Stimulated activated naive CD4-positive, alpha-beta T cell treated with Interleukin-2 at 50 U/mL for 16 hours (primary cell): ENCODE results near the gene LOC101059915.
A peak's percentile ranks its signal among the peaks of the same experiment; 100 is the strongest.
"Not testable (repeated sequence)": the region's sequence is repeated elsewhere in the genome, so short reads cannot be mapped to it uniquely, and the experiment has no call there.

ENCODE experiments used
- DNase-seq: peaks from one replicate; lab custom pipeline; 2025; lab: John Stamatoyannopoulos, UW

LOC101059915 gene

DNA sequence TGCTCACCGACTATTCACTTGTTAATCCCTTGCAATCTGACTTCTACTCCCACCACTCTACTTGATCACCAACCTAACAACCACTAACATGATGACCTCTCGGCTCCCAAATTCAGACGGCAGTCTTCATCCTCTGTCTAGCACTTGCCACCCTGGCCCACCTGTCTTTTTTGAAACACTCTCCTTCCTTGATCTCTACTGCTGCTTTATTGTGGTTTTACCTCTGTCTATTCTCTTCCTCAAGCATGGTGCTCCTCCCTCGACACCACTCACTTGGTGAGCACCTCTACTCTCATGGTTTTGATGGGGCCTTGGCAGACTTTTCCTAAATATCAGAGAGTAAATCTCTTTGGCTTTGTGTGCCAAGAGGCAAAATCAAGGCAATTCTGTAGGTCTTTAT is 27.3 kb upstream of the LOC101059915 start:
- DNase-seq = no peak

DNA sequence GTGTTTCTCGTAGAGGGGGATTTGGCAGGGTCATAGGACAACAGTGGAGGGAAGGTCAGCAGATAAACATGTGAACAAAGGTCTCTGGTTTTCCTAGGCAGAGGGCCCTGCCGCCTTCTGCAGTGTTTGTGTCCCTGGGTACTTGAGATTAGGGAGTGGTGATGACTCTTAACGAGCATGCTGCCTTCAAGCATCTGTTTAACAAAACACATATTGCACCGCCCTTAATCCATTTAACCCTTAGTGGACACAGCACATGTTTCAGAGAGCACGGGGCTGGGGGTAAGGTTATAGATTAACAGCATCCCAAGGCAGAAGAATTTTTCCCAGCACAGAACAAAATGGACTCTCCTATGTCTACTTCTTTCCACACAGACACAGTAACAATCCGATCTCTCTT is 22.9 kb upstream of the LOC101059915 start:
- DNase-seq = not testable (repeated sequence)

DNA sequence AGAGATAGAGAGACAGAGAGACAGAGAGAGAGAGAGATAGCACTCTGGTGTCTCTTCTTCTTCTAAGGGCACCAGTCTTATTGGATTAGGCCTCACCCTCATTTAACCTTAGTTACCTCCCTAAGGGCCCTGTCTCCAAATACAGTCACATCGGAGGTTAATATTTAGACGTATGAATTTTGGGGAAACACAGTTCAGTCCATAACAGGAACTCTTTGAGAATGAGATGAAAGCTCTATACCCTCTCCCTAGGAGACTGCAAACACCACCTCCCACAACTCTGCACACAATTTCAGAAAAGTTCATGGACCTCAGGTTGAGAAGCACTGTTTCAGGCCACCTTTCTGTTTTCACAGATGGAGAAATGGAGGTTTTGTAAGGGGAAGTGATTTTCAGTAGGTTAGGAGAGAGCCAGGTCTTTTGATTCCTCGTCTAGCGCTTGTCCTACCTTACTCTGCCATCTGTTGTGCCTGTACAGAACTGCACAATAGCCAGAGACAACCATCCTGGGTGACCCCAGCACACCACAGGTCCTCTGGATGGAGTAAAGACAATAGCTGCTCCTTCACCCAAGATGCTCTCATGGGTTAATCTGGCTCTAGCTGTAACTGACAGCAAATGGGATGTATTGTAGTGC is 16.9 kb upstream of the LOC101059915 start:
- DNase-seq = peak; percentile 2

DNA sequence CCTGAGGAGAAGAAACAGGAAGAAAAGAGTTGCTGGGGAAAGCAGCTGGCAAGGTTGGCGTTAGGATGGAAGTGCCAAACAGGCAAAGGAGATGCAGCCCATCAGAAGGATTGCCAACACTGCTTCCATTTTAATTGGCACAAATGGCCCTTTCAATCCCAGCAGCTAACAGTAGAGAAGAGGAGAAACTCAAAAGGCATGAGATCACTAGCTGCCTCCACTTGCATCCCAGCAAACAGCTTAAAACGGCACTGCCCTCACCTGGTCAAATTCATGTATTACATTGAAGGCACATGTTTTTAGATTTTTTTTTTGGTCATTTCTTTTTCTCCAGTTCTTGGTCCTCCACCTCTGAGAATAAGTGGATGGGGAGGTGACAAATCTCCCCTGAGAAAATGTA is 14.9 kb upstream of the LOC101059915 start:
- DNase-seq = peak; percentile 25

DNA sequence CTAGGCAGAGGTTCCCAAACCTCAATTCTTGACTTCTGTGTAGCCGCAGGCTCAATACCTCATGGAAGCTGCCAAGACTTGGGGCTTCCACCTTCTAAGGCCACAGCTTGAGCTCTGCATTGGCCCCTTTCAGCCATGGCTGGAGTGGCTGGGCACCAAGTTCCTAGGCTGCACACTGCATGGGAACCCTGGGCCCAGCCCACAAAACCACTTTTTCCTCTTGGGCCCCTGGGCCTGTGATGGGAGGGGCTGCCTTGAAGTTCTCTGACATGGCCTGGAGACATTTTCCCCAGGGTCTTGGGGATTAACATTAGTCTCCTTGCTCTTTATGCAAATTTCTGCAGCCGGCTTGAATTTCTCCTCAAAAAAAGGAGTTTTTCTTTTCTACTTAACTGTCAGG is 14.0 kb upstream of the LOC101059915 start:
- DNase-seq = no peak

DNA sequence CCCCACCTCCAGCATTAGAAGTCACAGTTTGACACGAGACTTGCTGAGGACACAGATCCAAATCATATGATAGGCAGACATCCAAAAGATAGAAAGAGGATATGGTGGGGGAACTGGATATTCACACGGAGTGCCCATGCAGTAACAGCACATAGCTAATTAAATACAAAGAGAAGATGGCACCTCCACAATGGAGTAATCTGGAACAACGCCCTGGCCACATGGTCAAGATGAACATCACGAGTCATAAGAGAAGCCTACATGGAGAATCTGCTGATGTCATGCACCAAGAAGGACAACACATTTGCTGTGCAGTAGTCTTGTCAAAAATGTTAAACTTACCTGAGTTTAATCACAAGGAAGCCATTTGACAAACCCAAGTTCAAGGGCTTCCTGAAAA is 10.1 kb upstream of the LOC101059915 start:
- no peak for DNase-seq

DNA sequence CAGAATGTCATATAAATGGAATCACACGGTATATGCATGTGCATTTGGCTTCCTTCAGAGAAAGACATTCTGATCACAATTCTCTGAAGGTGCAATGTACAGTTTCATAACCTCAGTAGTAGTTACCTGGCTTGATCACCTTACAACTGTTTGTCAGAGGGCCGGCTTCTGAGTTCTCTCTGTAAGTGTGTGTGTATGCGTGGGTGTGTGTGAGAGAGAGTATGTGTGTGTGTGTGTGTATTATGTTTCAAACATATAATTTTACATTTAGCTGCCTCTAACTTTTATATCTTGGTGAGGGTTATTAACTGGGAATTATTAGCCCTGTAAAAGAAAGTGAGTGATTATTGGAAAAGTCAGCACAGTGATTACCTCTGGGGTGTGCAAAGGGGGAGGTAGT is 8.0 kb upstream of the LOC101059915 start:
- DNase-seq = no peak

DNA sequence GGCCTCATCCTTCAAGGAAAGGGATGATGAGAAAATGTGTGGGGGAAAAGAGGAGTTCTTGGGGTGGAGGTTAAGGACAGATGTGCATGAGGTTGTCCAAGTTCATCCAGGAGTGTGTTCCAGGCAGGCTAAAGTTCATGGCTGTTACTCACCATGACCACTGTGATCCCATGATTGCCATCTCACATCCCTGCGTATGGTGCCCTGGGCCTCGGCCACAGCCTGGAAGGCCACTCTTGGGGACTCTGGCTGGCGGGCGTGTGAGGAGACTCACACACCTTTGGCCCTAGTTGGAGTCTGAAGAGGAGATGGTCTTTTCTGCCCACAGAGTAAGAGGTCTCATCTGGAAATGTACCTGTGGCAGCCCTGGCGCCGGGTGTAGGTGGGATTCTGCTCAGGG is 7.4 kb upstream of the LOC101059915 start:
- no peak for DNase-seq

DNA sequence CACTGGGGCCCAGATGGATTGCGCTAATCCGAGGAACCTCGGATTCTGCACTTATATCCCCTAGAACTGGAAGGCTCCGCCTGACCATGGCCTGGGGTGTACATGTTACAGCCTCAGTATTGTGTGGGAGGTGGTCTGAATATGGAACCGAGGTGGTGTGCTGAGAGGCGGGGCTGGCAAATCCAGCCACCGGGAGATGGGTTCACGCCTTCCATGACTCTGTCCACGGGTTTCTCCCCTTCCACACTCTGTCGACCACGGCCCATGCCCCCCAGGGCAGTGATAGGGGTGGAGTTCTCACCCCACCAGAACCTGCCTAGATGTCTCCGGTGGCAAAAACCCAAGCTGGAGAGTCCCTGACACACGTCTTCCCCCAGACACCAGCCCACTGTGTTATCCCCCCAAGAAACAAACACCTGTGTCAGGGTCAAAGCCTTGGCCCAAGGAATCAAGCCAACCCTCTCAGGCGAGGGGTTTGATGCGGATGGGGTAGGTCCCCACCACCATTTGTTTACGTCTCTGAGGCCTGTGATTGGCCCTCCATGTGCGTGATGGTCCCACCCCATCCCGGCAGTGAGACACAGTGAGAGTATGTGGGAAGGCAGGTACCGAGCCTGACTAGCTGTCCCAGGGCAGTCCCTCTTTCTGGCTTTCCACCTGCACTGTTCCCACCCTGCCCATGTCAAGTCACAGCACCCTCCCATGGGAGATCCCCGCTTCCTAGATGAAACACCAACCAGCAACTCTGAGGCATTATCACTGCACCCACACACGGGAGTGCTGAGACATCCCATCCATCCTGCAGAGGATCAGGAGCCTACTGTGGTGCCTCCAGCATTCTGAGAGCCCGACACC is 6.6 kb upstream of the LOC101059915 start:
- no peak for DNase-seq

DNA sequence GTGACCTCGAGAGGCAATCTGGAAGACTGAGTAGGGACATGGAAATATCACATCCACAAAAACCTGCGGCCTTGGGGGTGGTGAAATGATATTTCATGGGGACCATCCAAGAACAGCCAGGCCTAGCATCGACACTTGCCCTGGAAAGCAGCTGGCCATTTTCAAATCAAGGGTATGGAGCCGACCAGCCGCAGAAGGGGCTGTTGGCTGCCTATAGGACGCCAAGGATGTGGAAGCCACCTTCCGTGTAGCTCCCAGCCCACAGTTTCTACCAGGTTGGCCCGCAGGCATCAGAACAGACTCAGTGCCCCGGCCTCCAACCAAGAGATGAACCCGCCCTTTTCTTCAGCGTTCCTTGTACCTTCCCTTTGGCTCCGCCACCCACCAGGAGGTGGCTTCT is 5.4 kb upstream of the LOC101059915 start:
- no peak for DNase-seq

DNA sequence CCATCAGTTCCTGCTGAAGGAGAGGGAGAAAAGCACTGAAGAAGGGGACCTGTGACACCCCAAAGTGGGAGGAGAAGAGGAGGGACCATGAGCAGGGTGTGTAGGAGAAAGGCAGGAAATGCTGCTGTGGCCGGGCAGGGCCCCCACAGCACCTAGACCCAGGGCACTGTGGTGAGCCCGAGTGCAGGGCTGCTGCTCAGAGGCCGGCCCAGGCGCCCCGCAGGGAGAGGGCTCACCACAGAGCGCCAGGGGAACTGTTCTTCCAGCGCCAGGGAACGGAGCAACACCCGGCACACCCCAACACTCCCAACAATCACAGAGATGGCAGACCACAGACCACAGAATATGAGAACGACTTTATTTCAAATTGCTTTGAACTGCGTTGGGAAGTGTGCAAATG is 4.7 kb upstream of the LOC101059915 start:
- not testable (repeated sequence) for DNase-seq

DNA sequence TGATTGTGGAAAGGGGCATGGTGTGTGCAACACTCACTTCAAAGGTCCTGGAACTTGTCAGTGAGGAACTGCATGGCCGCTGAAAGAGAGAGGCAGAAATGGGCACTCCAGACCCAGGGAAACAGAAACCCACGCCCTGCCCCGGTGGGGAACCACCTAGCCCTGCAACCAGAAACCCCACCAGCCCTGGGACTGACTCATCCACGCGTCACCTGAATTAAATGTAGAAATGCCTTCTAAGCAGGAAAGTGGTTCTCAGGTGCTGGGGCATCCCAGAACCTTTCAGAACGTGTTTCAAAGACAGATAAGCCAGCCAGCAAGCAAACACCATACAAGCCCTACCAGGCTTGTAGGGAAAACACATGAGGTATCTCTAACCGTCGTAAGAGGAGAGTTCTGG is 4.1 kb upstream of the LOC101059915 start:
- DNase-seq = peak; percentile 65

DNA sequence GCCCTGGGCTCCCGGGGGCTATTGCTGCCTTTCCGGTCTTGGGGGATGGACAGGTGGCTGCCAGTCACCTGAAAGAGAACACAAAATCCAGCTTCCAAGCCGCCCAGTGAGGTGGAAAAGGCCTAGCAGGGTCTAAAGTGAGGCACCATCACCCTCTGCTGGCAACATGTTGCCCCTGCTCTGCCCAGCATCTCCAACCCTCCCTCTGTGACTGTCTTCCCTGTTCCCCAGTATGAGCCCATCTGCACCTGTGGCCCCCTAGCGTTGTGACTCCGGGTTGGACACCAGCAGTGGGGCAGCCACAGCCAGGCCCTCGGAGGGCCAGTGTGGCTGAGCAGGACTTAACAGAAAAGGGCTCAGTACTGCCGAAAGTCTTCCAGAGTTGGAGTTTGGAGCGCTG is 3.1 kb upstream of the LOC101059915 start:
- not testable (repeated sequence) for DNase-seq

DNA sequence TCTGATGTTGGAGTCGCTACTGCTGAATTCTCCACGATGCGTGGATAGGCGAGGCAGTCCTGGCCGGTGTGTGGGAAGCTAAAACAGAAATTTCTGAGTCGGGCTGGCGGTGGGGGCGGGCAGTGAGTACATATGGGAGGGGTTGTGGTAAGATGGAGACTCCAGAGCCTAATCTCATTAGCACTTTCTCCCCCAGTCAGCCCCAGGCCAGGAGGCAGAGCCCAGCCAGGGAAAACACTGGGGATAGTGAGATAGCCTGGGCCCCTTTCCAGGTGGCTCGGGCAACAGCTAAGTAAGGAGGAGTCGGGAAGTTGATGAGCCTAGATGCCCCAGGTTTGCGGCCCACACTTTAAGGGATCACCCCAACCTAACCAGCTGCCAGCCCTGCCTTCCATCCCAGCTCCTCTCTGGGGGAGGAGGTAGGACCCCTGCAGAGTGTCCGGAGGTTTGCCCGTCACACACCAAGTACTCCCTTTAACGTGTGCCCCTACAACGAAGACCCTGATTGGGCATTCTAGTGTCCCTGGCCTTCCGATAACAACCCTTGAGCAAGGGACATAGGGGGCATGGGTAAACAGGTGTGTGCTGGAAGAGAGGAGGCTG is 2.4 kb upstream of the LOC101059915 start:
- DNase-seq = no peak

DNA sequence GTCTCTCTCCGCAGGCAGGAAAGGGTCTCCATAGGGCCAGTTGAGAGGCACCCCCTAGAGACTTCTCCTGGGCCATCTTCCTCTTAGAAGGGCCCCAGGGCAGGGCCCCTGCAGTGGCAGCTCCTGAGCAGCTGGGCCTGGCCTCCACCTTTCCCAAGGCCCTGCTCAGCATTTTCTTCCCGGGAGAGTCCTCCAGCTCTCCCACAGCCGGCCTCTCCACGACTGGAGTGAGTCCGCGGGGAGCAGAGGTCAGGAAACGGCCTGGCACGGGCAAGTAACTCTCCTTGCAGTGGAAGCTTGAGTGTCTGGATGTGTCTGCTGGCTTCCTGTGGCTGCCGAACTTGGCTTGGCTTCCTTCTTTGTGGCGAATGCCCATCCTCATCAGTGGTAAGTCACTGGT is 1.6 kb upstream of the LOC101059915 start:
- no peak for DNase-seq

DNA sequence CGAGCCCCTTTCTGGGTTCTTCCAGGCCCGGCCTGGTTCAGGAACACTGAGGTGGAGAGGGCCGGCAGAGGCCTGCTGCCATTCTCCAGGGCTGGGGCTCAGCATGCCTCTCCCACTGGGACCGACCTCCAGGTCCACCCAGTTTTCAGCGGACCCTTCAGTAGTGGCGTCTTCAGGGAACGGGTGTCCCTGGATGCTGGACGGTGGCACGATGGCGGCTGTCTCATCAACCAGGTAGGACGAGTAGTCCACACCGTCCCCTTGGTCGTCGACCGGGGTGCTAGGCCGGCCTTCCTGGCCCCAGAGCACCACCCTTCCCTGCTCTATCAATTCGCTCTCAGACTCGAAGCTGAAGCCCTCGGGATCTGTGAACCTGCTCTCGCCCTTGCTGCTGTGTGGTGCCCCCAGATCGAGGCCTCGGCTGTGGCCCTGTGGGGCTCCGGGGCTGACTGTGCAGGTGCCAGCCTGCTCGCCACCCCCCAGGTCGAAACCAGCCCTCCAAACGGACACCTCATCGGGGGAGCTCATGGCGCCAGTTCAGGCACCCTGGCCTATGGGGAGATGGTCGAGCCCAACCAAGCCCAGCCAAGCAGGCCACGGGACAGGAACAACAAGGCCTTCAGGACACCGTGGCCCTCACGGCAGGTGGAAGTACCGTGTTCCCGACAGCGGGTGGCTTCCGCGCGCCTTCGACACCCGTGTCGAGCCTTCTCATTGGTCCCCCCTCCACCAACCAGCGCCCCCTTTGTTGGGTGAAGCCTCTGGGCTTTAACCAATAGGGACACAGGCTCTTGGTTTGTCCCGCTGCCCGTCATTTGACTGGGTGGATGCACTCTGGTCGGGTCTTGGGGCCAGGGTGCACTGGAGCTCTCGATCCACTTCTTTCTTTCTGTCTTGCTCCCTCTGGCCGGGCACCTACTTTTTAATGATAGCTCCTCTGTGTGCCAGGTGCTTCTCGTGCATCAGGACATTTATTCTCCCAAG is 814 bp upstream of the LOC101059915 start:
- no peak for DNase-seq

DNA sequence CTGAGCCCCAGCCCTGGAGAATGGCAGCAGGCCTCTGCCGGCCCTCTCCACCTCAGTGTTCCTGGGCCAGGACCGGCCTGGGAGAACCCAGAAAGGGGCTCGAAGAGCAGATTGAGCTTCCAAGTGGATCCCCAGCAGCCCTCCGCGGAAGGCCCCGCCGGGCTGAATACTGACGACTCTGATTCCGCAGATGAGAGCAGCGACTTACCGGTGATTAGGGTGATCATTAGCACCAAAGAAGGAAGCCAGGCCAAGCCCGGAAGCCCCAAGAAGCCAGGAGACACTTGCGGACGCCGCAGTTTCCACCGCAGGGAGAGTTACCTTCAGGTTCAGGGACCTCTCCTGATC is 876 bp downstream of the LOC101059915 start:
- no peak for DNase-seq

DNA sequence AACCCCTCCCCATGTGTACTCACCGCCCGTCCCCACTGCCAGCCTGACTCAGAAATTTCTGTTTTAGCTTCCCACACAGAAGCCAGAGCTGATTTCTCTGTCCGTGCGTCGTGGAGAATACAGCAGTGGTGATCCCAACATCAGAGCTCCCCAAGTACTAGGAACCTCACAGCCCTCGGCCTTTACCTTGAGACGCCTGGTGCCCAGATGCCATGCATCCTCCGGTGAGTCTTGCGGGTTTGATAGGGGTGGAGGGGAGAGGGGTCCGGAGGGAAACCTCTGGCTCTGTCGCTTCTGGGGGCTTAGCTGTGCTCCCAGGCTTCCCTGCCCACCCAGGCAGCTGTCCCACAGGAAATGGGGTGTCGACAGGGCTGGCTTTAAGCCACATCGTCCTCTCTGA is 2.1 kb downstream of the LOC101059915 start:
- DNase-seq = no peak

DNA sequence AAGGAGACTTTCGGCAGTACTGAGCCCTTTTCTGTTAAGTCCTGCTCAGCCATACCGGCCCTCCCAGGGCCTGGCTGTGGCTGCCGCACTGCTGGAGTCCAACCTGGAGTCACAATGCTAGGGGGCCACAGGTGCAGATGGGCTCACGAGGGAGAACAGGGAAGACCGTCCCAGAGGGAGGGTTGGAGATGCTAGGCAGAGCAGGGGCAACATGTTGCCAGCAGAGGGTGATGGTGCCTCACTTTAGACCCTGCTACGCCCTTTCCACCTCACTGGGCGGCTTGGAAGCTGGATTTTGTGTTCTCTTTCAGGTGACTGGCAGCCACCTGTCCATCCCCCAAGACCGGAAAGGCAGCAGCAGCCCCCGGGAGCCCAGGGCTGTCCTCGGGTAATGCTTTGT is 2.6 kb downstream of the LOC101059915 start:
- not testable (repeated sequence) for DNase-seq

DNA sequence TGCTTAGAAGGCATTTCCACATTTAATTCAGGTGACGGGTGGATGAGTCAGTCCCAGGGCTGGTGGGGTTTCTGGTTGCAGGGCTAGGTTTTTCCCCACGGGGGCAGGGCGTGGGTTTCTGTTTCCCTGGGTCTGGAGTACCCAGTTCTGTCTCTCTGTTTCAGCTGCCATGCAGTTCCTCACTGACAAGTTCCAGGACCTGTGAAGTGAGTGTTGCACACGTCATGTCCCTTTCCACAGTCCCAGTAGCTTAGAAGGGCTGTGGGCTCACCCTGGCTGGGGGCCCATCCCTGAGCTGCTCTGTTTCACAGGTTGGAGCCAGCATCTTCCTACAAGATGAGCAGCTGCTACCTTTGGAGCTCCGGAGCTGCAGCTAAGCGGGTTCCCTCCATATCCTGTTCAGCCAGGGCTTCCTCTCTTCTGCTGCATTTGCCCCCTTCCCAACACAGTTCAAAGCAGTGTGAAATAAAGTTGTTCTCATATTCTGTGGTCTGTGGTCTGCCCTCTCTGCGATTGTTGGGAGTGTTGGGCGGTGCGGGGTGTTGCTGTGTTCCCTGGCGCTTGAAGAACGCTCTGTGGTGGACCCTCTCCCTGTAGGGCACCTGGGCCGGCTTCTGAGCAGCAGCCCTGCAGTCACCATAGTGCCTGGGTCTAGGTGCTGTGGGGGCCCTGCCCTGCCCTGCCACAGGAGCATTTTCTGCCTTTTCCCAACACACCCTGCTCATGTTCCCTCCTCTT is 3.9 kb downstream of the LOC101059915 start:
- DNase-seq = peak; percentile 66

DNA sequence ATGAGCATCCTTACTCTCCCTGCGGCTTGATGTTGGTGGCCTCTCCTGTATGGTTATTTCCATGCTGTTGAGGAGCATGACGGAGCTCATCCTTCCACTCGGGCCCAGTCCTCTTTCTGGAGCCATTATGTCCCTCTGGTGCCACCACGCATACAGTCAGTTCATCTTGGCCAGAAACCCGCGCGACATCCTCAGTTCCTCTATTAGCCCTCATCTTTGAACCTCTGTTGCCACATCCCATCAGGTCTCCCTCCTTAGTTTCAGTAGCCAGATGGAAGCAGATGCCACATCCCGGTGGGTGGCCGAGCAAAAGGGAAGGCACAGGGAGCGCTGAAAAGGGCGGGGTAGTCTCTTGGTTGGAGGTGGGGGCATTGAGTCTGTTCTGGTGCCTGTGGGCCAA is 4.6 kb downstream of the LOC101059915 start:
- no peak for DNase-seq
